Measurements from ENCODE around the gene CYFIP1.

DNA sequence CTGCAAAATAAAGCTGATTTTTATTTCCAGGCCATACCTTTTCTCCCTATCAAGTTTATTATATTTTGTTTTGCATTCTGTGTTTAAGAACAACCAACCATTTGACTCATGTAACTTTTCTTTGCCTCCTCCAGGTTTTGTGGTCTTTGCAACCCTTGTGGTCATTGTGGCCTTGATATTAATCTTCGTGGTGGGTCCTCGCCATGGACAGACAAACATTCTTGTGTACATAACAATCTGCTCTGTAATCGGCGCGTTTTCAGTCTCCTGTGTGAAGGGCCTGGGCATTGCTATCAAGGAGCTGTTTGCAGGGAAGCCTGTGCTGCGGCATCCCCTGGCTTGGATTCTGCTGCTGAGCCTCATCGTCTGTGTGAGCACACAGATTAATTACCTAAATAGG, 114.1 kb downstream of the CYFIP1 start:
- TF ChIP-seq, protein P1, sequence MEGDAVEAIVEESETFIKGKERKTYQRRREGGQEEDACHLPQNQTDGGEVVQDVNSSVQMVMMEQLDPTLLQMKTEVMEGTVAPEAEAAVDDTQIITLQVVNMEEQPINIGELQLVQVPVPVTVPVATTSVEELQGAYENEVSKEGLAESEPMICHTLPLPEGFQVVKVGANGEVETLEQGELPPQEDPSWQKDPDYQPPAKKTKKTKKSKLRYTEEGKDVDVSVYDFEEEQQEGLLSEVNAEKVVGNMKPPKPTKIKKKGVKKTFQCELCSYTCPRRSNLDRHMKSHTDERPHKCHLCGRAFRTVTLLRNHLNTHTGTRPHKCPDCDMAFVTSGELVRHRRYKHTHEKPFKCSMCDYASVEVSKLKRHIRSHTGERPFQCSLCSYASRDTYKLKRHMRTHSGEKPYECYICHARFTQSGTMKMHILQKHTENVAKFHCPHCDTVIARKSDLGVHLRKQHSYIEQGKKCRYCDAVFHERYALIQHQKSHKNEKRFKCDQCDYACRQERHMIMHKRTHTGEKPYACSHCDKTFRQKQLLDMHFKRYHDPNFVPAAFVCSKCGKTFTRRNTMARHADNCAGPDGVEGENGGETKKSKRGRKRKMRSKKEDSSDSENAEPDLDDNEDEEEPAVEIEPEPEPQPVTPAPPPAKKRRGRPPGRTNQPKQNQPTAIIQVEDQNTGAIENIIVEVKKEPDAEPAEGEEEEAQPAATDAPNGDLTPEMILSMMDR (IDR thresholded peaks at IDR 0.05) = no peak
- TF ChIP-seq POLR2A (IDR thresholded peaks at IDR 0.05) = no peak

All from testis (tissue), 2 donors.